DMS153 (cell line): Measurements from ENCODE around the gene SH3GL1.
"Not testable (repeated sequence)": the region's sequence is repeated elsewhere in the genome, so short reads cannot be mapped to it uniquely, and the experiment has no call there.

Experiments
- DNase-seq: peaks from one replicate; lab custom pipeline; 2025; lab: John Stamatoyannopoulos, UW

SH3GL1 gene

DNA sequence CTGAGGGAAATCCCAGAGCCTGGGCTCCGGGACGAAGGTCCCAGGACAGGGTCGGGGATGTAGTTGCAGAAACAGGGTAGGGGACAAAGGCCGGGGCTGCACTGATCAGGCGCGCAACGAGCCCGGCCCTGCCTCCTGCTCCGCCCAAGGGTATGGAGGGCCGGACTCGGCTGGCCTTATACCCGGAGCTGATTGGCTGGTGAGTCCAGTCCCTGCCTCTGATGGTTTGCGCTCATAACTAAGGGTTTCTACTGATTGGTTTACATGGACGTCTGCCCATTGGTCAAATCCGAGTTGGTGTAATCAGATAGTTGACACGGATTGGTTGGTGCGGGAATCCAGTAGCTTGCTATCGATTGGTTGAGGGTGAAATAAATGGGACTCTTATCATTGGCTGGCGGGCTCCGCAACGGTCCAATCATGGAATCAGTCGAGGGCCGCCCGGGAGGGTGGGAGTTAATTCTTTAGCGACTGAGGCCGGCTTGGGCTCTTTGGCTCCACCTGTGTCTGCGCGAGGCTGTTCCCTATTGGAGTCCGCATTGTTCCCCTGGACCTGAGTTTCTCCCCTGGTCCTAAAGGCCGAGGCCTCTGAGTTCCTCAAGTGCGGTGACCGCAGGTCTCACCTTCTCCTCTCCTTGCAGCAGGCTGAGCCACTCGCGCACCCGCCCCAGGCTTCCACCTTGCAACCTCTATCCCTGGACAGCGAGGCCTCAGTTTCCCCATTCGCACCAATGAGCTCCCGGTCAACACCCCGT is 57.6 kb downstream of the SH3GL1 start:
- DNase-seq = peak; percentile 100

- DNase-seq = no peak
These were observed 58.1 kb downstream of the SH3GL1 start for GRCh38 chr19:4342314-4342614.

- DNase-seq = peak; percentile 21
These were observed 61.6 kb downstream of the SH3GL1 start, which contains the start of gene STAP2 for GRCh38 chr19:4338441-4339355. Gene STAP2 (minus strand): TSS chr19:4338827. CDS start chr19:4338753, 74 bp downstream.

- no peak for DNase-seq
These were observed 62.4 kb downstream of the SH3GL1 start for GRCh38 chr19:4337906-4338440.

- no peak for DNase-seq
These were observed 65.3 kb downstream of the SH3GL1 start for GRCh38 chr19:4334929-4335570.

DNA sequence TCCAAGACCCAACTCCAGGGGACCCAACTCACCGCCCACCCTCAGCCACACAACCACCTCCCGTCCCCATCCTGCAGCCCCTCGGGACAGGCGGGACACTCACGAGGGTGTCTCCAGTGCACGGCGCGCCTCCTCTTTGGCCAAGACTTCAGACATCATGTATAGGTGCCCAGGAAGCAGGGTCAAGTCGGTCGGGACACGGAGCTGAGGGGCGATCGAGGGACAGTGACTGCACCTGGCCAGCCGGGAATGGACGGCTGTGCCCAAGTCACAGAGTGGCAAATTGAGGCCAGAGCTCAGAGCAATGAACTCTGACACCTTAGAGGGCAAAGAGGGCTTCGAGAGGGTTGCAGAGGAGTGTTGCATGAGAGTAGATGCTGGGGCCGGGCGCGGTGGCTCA is 70.5 kb downstream of the SH3GL1 start:
- DNase-seq = no peak

- DNase-seq = not testable (repeated sequence)
These were observed 71.2 kb downstream of the SH3GL1 start for GRCh38 chr19:4328991-4329681.

DNA sequence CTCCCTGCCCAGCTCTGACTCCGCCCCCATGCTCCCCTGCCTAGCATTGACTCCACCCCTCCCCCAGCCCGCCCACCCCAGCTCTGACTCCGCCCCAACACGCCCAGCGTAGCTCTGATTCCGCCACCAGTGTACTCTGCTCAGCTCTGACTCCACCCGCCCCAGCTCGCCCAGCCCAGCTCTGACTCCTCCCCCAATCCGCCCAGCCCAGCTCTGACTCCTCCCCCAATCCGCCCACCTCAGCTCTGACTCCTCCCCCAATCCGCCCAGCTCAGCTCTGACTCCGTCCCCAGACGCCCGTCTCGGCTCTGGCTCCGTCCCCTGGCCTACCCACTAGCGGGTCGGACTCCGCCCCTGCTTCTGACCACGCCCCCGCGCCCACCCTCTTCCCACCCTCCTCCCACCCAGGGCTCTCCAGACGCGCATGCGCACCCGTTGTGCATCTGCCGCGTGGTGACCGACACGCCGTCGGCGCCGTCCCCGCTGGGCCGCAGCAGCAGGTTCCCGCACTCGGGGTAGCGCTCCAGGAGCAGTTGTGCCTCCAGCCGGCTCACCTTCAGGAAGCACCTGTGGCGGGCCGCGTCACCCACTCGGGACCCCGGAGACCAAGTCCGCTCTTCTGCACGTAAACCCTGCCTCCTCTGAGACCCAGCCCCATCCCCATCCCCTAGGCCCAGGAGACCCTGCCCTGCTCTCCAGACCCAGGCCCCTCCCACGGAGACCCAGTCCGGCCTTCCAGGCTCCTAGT is 71.9 kb downstream of the SH3GL1 start:
- DNase-seq = no peak

- no peak for DNase-seq
These were observed 72.5 kb downstream of the SH3GL1 start for GRCh38 chr19:4327877-4328242.

- no peak for DNase-seq
These were observed 73.0 kb downstream of the SH3GL1 start for GRCh38 chr19:4327252-4327876.

- no peak for DNase-seq
These were observed 73.5 kb downstream of the SH3GL1 start for GRCh38 chr19:4326837-4327251.

- DNase-seq = no peak
These were observed 74.0 kb downstream of the SH3GL1 start for GRCh38 chr19:4326215-4326836.

DNA sequence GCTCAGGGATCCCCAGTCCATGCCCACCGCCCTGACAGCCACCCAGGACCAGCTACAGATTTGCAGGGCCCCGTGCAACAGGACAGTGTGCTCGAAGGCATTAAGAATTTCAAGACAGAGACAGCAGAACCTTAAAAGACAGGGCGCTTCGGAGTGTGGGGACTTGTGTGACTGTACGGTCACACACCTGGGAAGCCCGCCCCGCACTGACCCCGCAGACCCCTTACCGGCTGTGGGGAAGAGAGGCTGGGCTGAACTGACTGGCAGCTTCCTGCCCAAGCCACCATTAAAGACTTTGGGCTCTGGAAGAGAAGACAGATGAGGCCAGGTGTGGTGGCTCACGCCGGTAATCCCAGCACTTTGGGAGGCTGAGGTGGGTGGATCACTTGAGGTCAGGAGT is 76.1 kb downstream of the SH3GL1 start:
- no peak for DNase-seq

DNA sequence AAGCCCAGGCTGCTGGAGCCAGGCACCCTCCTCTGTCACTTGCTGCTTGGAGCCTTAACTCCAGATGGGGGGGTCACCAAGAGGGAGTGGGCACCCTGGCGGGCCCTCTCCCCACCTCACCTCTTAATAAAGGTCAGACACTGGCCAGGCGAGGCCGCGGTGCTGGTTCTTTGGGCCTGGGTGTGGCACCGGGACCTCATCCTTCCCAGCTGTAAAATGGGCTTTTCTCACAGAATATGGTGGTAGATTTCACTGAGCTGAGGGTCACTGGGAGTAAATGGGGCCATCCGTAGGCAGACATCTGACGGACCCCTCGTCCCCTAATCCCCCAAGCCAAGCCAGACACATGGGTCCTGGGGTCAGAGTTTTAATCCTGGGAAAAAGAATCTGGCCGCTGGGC is 76.7 kb downstream of the SH3GL1 start:
- no peak for DNase-seq

- no peak for DNase-seq
These were observed 77.2 kb downstream of the SH3GL1 start for GRCh38 chr19:4322942-4323665.

GRCh38 chr19:4320419-4320818 is 79.9 kb downstream of the SH3GL1 start:
- no peak for DNase-seq

- no peak for DNase-seq
These were observed 81.2 kb downstream of the SH3GL1 start for GRCh38 chr19:4319067-4319718.

DNA sequence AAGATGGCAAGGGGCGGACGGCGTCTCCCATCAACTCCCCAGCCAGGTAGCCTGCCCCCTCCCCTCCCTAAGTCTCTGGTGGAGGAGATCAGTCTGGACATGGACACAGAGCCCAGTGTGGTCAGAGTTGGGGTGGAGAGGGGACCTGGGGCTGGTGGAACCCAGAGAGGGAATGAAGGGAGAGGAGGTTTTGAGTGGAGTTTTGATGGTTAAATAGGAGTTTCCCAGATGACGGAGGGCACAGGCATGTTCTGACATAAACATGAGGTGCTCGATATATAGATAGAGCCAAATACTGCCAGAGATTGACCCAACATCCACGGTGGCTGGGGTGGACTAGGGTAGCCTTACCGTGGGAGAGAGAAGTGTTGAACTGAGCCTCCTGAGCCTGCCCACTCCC is 81.9 kb downstream of the SH3GL1 start:
- DNase-seq = no peak

DNA sequence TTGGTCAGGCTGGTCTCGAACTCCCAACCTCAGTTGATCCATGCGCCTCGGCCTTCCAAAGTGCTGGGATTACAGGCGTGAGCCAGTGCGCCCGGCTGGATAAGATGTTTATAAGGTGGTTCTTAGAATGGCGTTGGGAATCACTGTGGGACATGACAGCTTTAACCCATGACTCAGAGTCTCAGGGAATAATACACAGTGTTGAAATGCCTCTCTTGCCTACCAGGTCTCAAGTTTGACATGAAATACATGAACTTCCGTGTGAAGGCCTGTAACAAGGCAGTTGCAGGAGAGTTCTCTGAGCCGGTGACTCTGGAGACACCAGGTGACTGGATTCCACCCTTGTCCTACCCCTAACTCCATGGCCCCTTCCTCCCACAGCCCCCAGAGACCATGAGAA is 83.4 kb downstream of the SH3GL1 start:
- DNase-seq = no peak
